ENCODE data around the gene PTBP3.

PTBP3 gene

DNA sequence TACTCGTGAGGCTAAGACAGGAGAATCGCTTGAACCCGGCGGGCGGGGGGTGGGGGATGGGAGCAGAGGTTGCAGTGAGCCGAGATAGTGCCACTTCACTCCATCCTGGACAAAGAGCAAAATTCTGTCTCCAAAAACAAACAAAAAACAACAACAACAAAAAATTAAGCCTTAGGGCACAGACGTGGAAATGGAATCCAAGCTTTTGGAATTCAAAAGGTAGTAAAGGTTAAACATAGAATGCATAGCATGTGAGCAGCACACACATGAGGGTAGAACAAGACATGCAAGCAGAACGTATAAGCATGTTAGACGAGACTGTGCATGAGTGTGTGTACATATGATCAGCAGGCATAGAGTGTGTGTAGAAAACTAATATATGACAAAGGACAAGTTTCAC lies 68.0 kb downstream of the PTBP3 start:
- DNase-seq = no peak

- no peak for DNase-seq
Measured at GRCh38 chr9:112262577-112262976, 70.8 kb downstream of the PTBP3 start.

DNA sequence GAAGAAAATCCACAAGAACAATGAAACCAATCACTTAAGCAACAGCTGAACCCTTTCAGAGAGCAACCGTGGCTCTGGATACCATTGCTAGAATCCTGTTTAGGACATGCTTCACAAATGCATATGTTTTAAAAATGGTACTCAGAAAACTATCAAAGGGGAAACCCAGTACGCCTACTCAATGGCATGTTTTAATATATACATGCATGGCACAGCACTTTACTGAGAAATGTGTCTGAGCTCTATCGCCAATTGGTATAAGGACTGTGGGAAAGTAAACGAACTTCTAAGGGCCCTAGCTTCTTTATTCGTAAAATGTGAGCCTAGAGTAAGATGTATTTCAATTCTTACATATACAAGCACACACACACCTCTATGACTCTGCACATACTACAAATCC lies 72.3 kb downstream of the PTBP3 start:
- DNase-seq = no peak

GRCh38 chr9:112258106-112258505 lies 75.3 kb downstream of the PTBP3 start:
- DNase-seq = no peak

- no peak for DNase-seq
Measured at GRCh38 chr9:112252194-112252593, 81.2 kb downstream of the PTBP3 start.

GRCh38 chr9:112249277-112249676 lies 84.1 kb downstream of the PTBP3 start:
- DNase-seq = no peak

- no peak for DNase-seq
Measured at GRCh38 chr9:112248722-112249121, 84.7 kb downstream of the PTBP3 start.

DNA sequence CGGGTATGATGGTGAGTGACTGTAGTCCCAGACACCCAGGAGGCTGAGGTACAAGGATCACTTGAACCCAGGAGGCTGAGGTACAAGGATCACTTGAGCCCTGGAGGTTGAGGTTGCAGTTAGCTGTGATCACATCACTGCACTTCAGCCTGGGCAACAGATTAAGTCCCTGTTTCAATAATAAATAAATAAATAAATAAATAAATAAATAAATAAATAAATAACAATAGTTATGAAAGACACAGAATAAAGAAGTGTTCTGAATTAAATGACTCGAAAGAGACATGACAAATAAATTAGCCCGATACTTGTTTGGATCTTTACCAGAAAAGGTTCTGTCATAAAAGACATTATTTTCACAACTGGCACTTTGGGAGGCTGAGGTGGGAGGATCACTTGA lies 86.3 kb downstream of the PTBP3 start:
- DNase-seq = no peak

- no peak for DNase-seq
Measured at GRCh38 chr9:112245126-112245525, 88.3 kb downstream of the PTBP3 start.

DNA sequence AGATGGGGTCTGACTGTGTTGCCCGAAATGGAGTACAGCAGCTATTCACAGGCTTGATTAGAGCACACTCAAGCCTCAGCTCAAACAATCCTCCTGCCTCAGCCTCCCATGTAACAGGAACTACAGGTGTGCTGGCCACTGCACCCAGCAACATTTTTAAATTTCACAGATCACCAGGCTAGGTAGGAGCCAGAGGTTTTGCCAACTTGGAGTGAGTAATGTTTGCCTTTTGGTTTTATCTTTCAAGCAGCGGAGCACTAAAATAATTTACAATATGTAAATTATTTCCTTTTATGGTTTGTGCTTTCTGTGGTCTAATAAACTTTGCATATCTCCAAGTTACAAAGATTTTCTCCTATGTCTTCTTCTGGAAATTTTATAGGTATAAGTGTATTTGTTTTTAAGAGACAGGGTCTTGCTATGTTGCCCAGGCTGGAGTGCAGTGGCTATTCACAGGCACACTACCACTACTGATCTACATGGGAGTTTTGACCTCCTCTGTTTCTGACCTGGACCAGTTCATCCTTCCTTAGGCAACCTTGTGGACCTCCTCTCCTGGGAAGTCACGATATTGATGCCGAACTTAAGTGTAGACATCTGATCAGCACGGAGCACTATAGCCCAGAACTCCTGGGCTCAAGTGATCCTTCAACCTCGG lies 91.1 kb downstream of the PTBP3 start:
- DNase-seq = no peak

GRCh38 chr9:112241491-112241890 lies 91.9 kb downstream of the PTBP3 start:
- DNase-seq = no peak

DNA sequence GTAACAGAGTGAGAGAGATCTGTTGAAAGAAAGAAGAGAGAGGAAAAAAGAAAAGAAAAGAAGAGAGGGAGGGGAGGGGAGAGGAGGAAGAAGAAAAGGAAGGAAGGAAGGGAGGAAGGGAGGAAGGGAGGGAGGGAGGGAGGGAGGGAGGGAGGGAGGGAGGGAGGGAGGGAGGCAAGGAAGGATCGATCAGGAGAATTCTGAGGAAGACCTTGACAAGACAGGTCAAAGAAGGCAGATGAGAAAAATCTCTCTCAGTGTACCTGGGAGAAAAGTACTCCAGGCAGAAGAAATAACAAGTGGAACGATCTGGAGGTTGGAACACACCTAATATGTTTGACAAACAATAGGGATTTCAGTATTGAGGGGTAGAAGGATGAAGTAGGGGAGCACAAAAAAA lies 93.7 kb downstream of the PTBP3 start:
- DNase-seq = no peak

DNA sequence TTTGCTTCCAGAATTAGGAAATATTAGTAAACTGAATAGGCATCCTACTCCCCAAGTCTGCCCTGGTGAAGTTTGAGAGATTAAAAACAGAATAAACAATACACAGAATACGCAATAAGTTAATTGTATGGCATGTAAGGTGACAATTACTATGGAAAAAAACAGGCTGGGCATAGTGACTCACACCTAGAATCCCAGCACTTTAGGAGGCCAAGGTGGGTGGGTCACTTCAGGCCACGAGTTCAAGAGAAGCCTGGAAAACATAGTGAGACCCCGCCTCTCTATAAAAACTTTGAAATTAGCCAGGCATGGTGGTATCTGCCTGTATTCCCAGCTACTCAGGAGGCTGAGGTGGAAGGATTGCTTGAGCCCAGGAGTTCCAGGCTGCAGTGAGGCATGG lies 94.1 kb downstream of the PTBP3 start:
- DNase-seq = no peak

DNA sequence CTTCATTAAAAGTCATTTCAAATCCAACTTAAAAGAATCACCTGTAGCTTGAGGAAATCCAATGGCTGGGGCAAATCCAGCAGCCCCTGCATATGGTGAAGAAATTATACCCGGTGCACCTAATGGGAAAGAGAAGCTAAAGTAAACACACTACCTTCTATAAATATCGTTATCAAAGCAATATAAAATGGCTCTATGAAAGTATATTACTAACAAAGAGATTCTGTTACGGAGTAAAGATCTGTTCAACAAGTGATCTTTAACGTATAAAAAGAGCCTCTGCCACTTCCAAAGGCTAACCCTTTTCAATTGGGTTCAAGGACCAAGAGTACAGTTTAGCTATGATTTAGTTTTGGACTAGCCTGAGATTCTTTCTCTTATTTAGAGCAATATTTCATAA lies 98.6 kb downstream of the PTBP3 start:
- no peak for DNase-seq

GRCh38 chr9:112233769-112234168 lies 99.7 kb downstream of the PTBP3 start:
- DNase-seq = no peak

DNA sequence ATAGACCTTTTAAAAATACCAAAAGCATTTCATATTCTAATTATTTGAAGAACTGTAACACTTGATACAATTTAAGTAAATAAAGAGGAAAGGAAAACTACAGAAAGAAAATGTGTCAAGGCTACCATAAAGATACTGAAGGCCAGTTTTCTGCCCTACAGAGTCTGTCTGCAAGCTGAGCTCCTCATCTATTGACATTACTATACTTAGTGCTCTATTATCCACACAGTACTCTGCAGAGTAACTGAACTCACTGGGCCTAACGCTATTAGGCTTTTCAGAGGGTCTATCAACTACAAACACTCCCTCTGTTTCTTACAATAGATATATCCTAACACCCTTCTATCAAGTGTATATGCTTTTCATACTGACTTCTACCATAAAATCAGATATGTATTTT lies 101.2 kb downstream of the PTBP3 start:
- DNase-seq = no peak

DNA sequence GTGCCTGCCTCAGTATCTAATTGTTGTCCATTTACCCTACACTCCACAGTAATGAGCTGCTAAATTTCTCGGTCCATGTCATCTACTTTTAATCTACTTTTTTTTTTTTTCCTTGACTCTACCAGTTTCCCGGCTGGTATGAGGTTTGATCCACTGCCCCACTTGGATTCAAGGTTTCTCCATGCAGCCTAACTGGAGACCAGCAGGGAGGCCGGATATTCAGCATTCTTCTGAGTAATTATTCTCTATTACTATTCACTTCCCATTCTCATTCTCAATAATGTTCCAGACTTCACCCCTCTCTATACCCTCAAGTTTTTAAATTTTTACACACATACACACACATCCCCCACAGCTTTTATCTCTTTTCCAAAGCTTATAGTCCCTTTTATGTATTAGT lies 107.3 kb downstream of the PTBP3 start:
- DNase-seq = no peak

DNA sequence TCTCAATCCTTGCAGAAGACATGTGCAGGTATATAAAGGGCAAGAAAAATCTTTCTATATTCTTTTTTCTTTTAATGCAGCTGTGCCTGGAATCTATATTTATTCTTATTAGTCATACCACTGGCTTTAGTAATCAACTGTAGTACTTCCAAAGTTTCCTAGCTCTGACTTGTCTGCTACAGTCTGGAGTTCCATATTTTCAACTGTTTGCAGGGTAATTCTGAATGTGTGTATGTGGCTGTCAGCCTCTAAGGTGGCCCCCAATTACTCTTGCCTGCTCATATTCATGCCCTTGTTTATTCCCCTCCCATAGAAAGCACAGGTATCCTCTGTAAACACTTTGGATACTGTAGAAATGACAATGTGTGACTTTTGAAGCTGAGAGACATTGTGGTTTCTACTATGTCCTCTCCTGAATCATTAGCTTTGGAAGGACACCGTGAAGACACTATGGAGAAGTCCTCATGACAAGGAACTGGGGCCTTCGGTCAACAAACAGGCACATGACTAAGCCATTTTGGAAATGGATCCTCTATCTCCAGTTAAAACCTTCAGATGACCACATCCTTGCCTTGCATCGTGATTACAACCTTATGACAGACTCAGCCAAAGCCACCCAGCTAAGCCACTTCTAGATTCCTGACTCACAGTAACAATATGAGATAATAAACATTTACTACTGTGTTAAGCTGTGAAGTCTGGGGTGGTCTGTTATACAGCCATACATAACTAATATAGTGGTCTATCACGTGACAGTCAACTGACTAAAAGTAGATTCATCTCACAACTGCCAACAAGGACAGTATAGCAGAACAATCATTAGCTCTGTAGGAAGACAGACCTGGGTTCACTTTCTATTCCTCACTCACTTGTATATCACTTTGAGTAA lies 108.8 kb downstream of the PTBP3 start:
- no peak for DNase-seq

DNA sequence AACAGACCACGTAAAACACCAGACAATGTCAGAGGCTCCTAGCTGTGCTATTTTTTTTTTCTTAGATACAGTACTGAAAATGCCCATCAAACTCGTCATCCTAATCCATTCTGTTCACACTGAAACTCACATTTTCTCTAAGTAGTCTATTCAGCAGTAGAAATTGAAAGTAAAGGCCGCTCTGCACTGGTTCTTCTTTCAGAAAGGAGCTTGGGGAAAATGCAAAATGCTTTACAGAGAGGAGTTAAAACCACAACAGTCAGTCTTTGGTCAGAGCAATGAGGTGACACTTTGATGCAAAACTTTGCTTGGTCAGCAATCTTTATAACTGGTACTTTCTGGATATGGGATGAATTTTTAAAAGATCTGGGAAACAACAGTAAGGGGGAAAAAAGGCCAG lies 114.5 kb downstream of the PTBP3 start:
- DNase-seq = no peak

DNA sequence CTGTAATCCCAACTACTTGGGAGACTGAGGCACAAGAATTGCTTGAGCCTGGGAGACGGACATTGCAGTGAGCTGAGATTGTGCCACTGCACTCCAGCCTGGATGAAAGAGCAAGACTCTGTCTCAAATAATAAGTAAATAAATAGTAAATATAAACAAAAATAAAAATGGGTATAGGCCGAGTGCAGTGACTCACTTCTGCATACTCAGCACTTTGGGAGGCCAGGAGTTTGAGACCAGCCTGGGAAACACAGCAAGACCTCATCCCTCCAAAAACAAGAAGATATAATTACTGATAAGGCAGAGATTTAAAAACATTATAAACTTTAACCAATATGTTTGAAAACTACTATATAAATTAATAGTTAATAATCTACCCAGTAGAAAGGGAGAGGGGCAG lies 120.5 kb downstream of the PTBP3 start:
- DNase-seq = no peak

DNA sequence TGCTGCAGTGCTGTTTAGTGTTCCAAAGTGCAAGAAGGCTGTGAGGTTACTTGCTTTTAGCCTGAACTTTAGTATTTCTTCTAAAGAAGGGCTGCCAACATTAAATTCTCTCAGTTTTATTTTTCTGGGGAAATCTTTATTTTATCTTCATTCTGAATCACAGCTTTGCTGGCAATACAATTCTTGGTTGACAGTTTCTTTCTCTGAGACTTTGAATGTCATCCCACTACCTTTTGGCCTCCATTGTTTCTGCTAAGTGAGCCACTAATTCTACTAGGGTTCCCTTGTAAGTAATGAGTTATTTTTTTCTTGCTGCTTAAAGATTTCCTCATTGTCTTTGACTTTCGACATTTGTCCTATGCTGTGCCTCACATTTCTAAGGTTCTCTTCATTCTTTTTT lies 126.0 kb downstream of the PTBP3 start:
- no peak for DNase-seq

DNA sequence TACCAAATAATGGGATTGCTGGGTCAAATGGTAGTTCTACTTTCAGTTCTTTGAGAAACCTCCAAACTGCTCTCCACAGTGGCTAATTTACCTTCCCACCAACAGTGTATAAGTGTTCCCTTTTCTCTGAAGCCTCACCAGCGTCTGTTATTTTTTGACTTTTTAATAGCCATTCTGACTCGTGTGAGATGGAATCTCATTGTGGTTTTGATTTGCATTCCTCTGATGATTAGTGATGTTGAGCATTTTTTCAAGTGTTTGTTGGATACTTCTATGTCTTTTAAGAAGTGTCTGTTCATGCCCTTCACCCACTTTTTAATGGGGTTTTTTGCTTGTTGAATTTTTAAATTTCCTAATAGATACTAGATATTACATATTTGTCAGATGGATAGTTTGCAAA lies 129.9 kb downstream of the PTBP3 start:
- no peak for DNase-seq

DNA sequence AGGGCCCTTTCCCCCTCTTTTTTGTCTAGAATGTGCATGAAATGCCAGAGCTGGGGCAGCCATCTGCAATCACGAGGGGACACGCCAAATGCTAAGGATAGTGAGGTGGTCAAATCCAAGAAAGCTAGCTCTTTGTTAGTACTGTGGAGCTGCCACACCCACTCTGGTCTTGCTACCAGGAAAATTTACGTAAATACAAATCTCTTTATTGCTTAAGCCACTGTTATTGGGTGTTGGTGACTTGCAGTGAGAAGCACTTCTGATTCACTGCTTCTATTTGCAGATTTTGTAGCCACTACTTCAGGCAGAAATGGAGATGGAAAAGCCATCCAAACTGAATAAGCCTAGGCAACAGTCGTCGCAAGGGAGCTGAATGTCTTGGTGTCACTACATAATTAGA lies 132.7 kb downstream of the PTBP3 start:
- no peak for DNase-seq

DNA sequence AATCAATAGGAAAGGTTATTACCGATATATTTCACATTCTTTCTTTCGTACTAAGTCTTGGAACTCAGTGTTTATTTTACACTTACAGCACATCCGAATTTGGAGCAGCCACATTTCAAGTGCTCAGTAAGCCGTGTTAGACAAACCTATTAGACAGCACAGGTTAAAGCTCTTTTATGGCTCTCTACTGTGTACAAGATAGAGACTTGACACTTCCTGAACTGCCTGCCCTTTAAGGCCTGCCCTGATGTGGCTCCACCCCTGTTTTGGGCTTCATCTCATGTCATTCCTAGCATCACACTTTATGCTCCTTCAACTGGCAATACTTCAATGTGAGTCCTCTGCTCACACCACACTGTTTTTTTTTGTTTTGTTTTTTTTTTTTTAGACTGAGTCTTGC lies 134.8 kb downstream of the PTBP3 start:
- no peak for DNase-seq

DNA sequence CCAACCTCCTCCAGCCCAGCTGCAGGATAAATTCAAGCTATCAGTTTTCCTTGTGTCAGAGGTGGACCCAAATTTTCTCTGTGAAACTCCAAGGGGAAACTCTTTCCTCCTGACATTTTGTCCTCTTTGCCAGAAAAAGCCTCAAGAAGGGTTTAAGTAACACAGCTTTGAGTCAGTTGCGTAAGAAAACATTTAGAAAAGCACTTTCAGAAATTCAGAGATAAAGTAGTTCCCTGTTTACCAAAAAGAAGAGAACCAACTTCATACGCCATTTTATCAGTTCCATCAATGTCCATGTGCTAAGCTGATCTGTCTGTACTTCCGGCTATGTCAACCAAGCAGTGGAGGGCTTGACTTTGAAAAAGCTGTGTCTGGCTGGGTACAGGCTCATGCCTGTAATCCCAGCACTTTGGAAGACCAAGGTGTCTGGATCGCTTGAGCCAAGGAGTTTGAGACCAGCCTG lies 138.4 kb downstream of the PTBP3 start:
- no peak for DNase-seq
